Uterus (tissue), 4 donors: ENCODE measurements around the gene NCBP3. TPM values are rescaled to one million over a fixed set of nuclear protein-coding genes. Genes with fewer than 3 reads are reported as not detected.

Experiments
- DNase-seq, 2 donors: peaks; one replicate each; pipeline ENCODE4 v3.0.0-alpha.2; 2019 to 2020
- H3K27ac ChIP-seq, 2 donors: fragments of 200-600 bp; sonication (generic); 1 replicate in 1 of 2; 2 replicates in 1 of 2; pipeline ENCODE4 v1.5.1; 2016 to 2018
- H3K27me3 ChIP-seq, 2 donors: fragments of 200-600 bp; sonication (generic); one replicate each; pipeline ENCODE4 v1.5.1; 2018 to 2019; ENCODE audit warnings: control low read depth in 1 of 2
- H3K36me3 ChIP-seq, 2 donors: fragments of 200-600 bp; sonication (generic); one replicate each; pipeline ENCODE4 v1.5.1; 2019; ENCODE audit warnings: control low read depth in 1 of 2
- H3K4me1 ChIP-seq, 2 donors: fragments of 200-600 bp; sonication (generic); one replicate each; pipeline ENCODE4 v1.5.1; 2018 to 2019; ENCODE audit warnings: control low read depth in 1 of 2
- H3K4me3 ChIP-seq, 2 donors: fragments of 200-600 bp; sonication (generic); 1 replicate in 1 of 2; 2 replicates in 1 of 2; pipeline ENCODE4 v1.5.1; 2018 to 2019; ENCODE audit warnings: mild to moderate bottlenecking in 1 of 2
- H3K9me3 ChIP-seq, 2 donors: fragments of 200-600 bp; sonication (generic); one replicate each; pipeline ENCODE4 v1.5.1; 2019; ENCODE audit warnings: control low read depth in 1 of 2
- CTCF ChIP-seq, 4 experiments: fragments of 200-600 bp in 2 of 4; fragments of 450-650 bp in 2 of 4; sonication (generic) in 2 of 4; IDR thresholded peaks; one replicate each; pipeline ENCODE4 v1.5.1; 2016 to 2019; ENCODE audit warnings: antibody characterized with exemption in 4 of 4, mild to moderate bottlenecking in 2 of 4, moderate library complexity in 1 of 4
- POLR2A ChIP-seq, 2 donors: fragments of 450-650 bp; IDR thresholded peaks; one replicate each; pipeline ENCODE4 v1.6.1; 2016; ENCODE audit warnings: antibody characterized with exemption in 2 of 2, mild to moderate bottlenecking in 1 of 2, moderate library complexity in 1 of 2
- intact Hi-C: fragments of 100-400 bp; cut with DNase I; formaldehyde crosslinking; loops from one replicate; pipeline ENCODE4 v1.15.1; 2023; ENCODE audit warnings: low total_unique reads
- total RNA-seq, 4 donors: library from RNA; depleted of rRNA in 3 of 4; stranded (reverse); fragments of >200 nt in 3 of 4; gene quantifications; one replicate each; pipeline versions ENCODE4 v1.1.0 to v1.2.4, GENCODE V29; 2014 to 2023
- donor health status: DM: yes; HTN: yes; CAD: no.

The NCBP3 gene
- total RNA-seq, result 10 to 100 TPM; 16.5 to 46.7 (median 30.1) TPM

- Histone ChIP-seq H3K4me1 (no peaks in the 10 kb centered on the region), H3K27me3 (no peaks in the 10 kb centered on the region), H3K9me3 (no peaks in the 10 kb centered on the region), H3K4me3 (peak within 1 kb of the TSS; percentile 93 to 99), H3K27ac (peak within 1 kb of the TSS; percentile 84 to 90), H3K36me3 (no peaks in the 10 kb centered on the region)
- TF ChIP-seq CTCF (IDR thresholded peaks at IDR 0.05) (peak; percentile 95 to 98 (median 98)), POLR2A (IDR thresholded peaks at IDR 0.05) (peak; percentile 73 to 87)
- intact Hi-C loops, result no loop called here
- peak; percentile 82 to 89 for DNase-seq
Measured at GRCh38 chr17:3845621-3846436, at the start of gene NCBP3. Gene NCBP3 (minus strand): TSS chr17:3846246. CDS start chr17:3846223, 23 bp downstream.

GRCh38 chr17:3895354-3895753 is 49.3 kb upstream of the NCBP3 start:
- no peaks in the 10 kb centered on the region for H3K36me3 ChIP-seq
- H3K27ac ChIP-seq, result peak overlapping the region in 1 of 2 donors; percentile 97
- peaks cover 0 to 12% of the 10 kb centered on the region in 2 donors for H3K4me1 ChIP-seq
- no peak for DNase-seq
- no peaks in the 10 kb centered on the region for H3K9me3 ChIP-seq
- TF ChIP-seq POLR2A (IDR thresholded peaks at IDR 0.05) (no peak), CTCF (IDR thresholded peaks at IDR 0.05) (no peak)
- no peak overlapping the region for H3K4me3 ChIP-seq
- no peaks in the 10 kb centered on the region for H3K27me3 ChIP-seq
- intact Hi-C loops, result no loop called here

DNA sequence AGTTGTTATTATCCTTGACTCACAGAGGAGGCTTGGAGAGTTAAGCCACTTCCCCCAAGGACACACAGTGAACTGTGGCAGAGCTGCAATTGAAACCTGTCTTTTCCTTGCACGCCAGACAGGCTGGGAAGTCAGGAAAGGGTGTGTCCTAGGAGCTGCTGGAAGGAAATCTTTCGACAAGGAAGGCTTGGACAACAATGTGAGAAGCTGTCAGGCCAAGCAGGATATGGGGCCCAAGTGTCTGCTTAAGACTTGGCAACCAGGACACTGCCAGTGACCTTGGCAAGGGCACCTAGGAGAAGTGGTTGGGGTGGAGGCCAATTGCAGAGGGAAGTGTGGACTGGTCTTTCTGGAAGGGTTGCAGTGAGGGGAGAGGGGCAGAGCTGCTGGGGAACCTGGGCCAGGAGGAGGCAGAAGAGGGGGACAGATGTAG is 48.9 kb upstream of the NCBP3 start:
- no peak overlapping the region for H3K4me3 ChIP-seq
- intact Hi-C loops, result no loop called here
- H3K27ac ChIP-seq, result peak overlapping the region in 1 of 2 donors; percentile 97
- no peaks in the 10 kb centered on the region for H3K27me3 ChIP-seq
- DNase-seq, result peak in 1 of 2 donors; percentile 47
- H3K36me3 ChIP-seq, result no peaks in the 10 kb centered on the region
- H3K9me3 ChIP-seq, result no peaks in the 10 kb centered on the region
- peaks cover 0 to 15% of the 10 kb centered on the region in 2 donors for H3K4me1 ChIP-seq
- TF ChIP-seq POLR2A (IDR thresholded peaks at IDR 0.05) (peak in 1 of 2 donors; percentile 10), CTCF (IDR thresholded peaks at IDR 0.05) (no peak)

- no peaks in the 10 kb centered on the region for H3K27me3 ChIP-seq
- DNase-seq, result no peak
- H3K4me1 ChIP-seq, result peaks cover 0 to 22% of the 10 kb centered on the region in 2 donors
- H3K4me3 ChIP-seq, result no peak overlapping the region
- TF ChIP-seq POLR2A (IDR thresholded peaks at IDR 0.05) (no peak), CTCF (IDR thresholded peaks at IDR 0.05) (no peak)
- no peaks in the 10 kb centered on the region for H3K36me3 ChIP-seq
- intact Hi-C loops, result no loop called here
- H3K27ac ChIP-seq, result peak overlapping the region; percentile 96 to 97
- H3K9me3 ChIP-seq, result no peaks in the 10 kb centered on the region
Measured at GRCh38 chr17:3894188-3894587, 48.1 kb upstream of the NCBP3 start.

- Histone ChIP-seq H3K36me3 (no peaks in the 10 kb centered on the region), H3K27me3 (no peaks in the 10 kb centered on the region), H3K4me1 (peaks cover 0 to 26% of the 10 kb centered on the region in 2 donors), H3K4me3 (peak overlapping the region in 1 of 2 donors; percentile 70), H3K27ac (peak overlapping the region; percentile 96 to 97), H3K9me3 (no peaks in the 10 kb centered on the region)
- TF ChIP-seq POLR2A (IDR thresholded peaks at IDR 0.05) (no peak), CTCF (IDR thresholded peaks at IDR 0.05) (no peak)
- DNase-seq, result no peak
- intact Hi-C loops, result no loop called here
Measured at GRCh38 chr17:3893720-3894116, 47.7 kb upstream of the NCBP3 start.
